ENCODE results near the gene SP1. TPM values are rescaled to one million over a fixed set of nuclear protein-coding genes. Genes with fewer than 3 reads are reported as not detected.

The SP1 gene
- total RNA-seq, 1 experiment from 2014 or later: 81.0 TPM

- no TSS peak for BruUV-seq (replicated peaks)
- TF ChIP-seq TCF7L2 (IDR thresholded peaks at IDR 0.05; ENCODE audit: low read depth, low read length) (no peak), POLR2AphosphoS5 (IDR thresholded peaks at IDR 0.05; ENCODE audit: low read depth, low read length) (no peak), CTCF (IDR thresholded peaks at IDR 0.05) (no peak), REST (IDR thresholded peaks at IDR 0.05; ENCODE audit: insufficient read depth in 1 of 2, low read depth in 2 of 2, low read length in 1 of 2) (no peak), SIN3A (IDR thresholded peaks at IDR 0.05; ENCODE audit: borderline replicate concordance, insufficient read depth, low read depth, low read length) (no peak)
- Histone ChIP-seq H3K36me3 (ENCODE audit: control insufficient read depth, insufficient read depth, low read length) (no peaks in the 10 kb centered on the region; the same call in 1 of the 2 replicates), H3K4me1 (ENCODE audit: control insufficient read depth, insufficient read depth, low read length) (peaks cover 10% of the 10 kb centered on the region; the same call in 1 of the 2 replicates), H3K27ac (ENCODE audit: low read length) (no peak overlapping the region), H3K4me3 (ENCODE audit: low read depth in 2 of 2, low read length in 2 of 2) (no peak overlapping the region), H3K27me3 (ENCODE audit: control insufficient read depth, insufficient read depth, low read length) (no peaks in the 10 kb centered on the region), H3K9me3 (ENCODE audit: control insufficient read depth, insufficient read depth, low read depth, low read length) (no peaks in the 10 kb centered on the region)
- ChIA-PET CTCF (interaction anchor here (0.7 to 1.7 kb wide), 2 partner anchors 35 to 91 kb away, joined by 3 to 4 read pairs; no protein-coding TSS in a partner anchor), POLR2A (no interaction called here)
- intact Hi-C loops (cut with micrococcal nuclease; ENCODE audit: unreplicated experiment) (no loop called here), in situ Hi-C loops (cut with HindIII; ENCODE audit: low pct_unique_long_range_greater_than_20kb, low sequenced_read_pairs) (no loop called here)
- DNase-seq (ENCODE audit: low read depth, low spot score): no peak
- no peak for ATAC-seq
These were observed 33.5 kb upstream of the SP1 start for GRCh38 chr12:53346491-53346890.

- ChIA-PET CTCF (interaction anchor here (0.5 to 0.7 kb wide), 2 partner anchors 71 to 73 kb away, joined by 4 to 5 read pairs; no protein-coding TSS in a partner anchor), POLR2A (no interaction called here)
- DNase-seq (ENCODE audit: low read depth, low spot score) (no peak), ATAC-seq (no peak)
- TF ChIP-seq REST (IDR thresholded peaks at IDR 0.05; ENCODE audit: insufficient read depth in 1 of 2, low read depth in 2 of 2, low read length in 1 of 2) (no peak), SIN3A (IDR thresholded peaks at IDR 0.05; ENCODE audit: borderline replicate concordance, insufficient read depth, low read depth, low read length) (no peak), TCF7L2 (IDR thresholded peaks at IDR 0.05; ENCODE audit: low read depth, low read length) (no peak), POLR2AphosphoS5 (IDR thresholded peaks at IDR 0.05; ENCODE audit: low read depth, low read length) (no peak)
- no TSS peak for BruUV-seq (replicated peaks)
- no peaks in the 10 kb centered on the region for H3K9me3 ChIP-seq (ENCODE audit: control insufficient read depth, insufficient read depth, low read depth, low read length)
- H3K36me3 ChIP-seq (ENCODE audit: control insufficient read depth, insufficient read depth, low read length): no peaks in the 10 kb centered on the region; the same call in 1 of the 2 replicates
- in situ Hi-C loops (cut with HindIII; ENCODE audit: low pct_unique_long_range_greater_than_20kb, low sequenced_read_pairs) (no loop called here), intact Hi-C loops (cut with micrococcal nuclease; ENCODE audit: unreplicated experiment) (no loop called here)
- no peaks in the 10 kb centered on the region for H3K27me3 ChIP-seq (ENCODE audit: control insufficient read depth, insufficient read depth, low read length)
- no peak overlapping the region for H3K4me3 ChIP-seq (ENCODE audit: low read depth in 2 of 2, low read length in 2 of 2)
- H3K4me1 ChIP-seq (ENCODE audit: control insufficient read depth, insufficient read depth, low read length): peaks cover 13% of the 10 kb centered on the region
- H3K27ac ChIP-seq (ENCODE audit: low read length): no peak overlapping the region
These were observed 32.1 kb upstream of the SP1 start for GRCh38 chr12:53347905-53348304.
